Stimulated activated naive B cell treated with anti-CD40 and anti-IgM and Interleukin-4, amounts not matched to agents 10 μg/mL and 1 μg/mL and 100 μg/mL, for 72 hours (primary cell): Measurements from ENCODE around the gene IFIT3.
A peak's percentile ranks its signal among the peaks of the same experiment; 100 is the strongest.
"Not testable (repeated sequence)": the region's sequence is repeated elsewhere in the genome, so short reads cannot be mapped to it uniquely, and the experiment has no call there.

Experiments
- ATAC-seq, 2 donors: fragments of 150-1000 bp; cut with Tn5 transposase; replicated peaks; 2 replicates each; pipeline ENCODE4 v1.10.0; 2021; ENCODE audit warnings: moderate library complexity in 1 of 2
- DNase-seq: peaks from one replicate; pipeline ENCODE4 v3.0.0; 2021
- H3K27ac Mint-ChIP-seq: one replicate; pipeline ENCODE4 v1.8.0; 2022; ENCODE audit warnings: mild to moderate bottlenecking, mixed read lengths
- H3K27me3 Mint-ChIP-seq, 2 donors: one replicate each; pipeline ENCODE4 v1.8.0; 2022; ENCODE audit warnings: mixed read lengths in 2 of 2
- H3K36me3 Mint-ChIP-seq, 2 donors: one replicate each; pipeline ENCODE4 v1.8.0; 2022; ENCODE audit warnings: mixed read lengths in 2 of 2, mild to moderate bottlenecking in 1 of 2
- H3K4me1 Mint-ChIP-seq, 2 donors: one replicate each; pipeline ENCODE4 v1.8.0; 2022; ENCODE audit warnings: mixed read lengths in 2 of 2, mild to moderate bottlenecking in 1 of 2
- H3K4me3 Mint-ChIP-seq, 2 donors: one replicate each; pipeline ENCODE4 v1.8.0; 2022; ENCODE audit warnings: mild to moderate bottlenecking in 2 of 2, mixed read lengths in 2 of 2, moderate library complexity in 1 of 2
- H3K9me3 Mint-ChIP-seq, 2 donors: one replicate each; pipeline ENCODE4 v1.8.0; 2022; ENCODE audit warnings: mixed read lengths in 2 of 2, mild to moderate bottlenecking in 1 of 2

Gene IFIT3

GRCh38 chr10:89348975-89349374 lies 21.2 kb downstream of the IFIT3 start:
- Mint-ChIP-seq H3K27ac (no peak overlapping the region), H3K4me1 (peaks cover 30 to 53% of the 10 kb centered on the region in 2 donors), H3K4me3 (no peak overlapping the region), H3K9me3 (peaks cover 0 to 2% of the 10 kb centered on the region in 2 donors), H3K27me3 (no peaks in the 10 kb centered on the region), H3K36me3 (peaks cover 0 to 3% of the 10 kb centered on the region in 2 donors)
- ATAC-seq (no peak), DNase-seq (no peak)

- H3K36me3 Mint-ChIP-seq, H3K4me3 Mint-ChIP-seq, H3K27me3 Mint-ChIP-seq, DNase-seq, H3K9me3 Mint-ChIP-seq: not testable (repeated sequence)
- peak; percentile 19 to 30 for ATAC-seq
- peaks cover 30 to 53% of the 10 kb centered on the region in 2 donors for H3K4me1 Mint-ChIP-seq
- peak overlapping the region; percentile 62 for H3K27ac Mint-ChIP-seq
These were observed 23.0 kb downstream of the IFIT3 start for GRCh38 chr10:89350631-89351315.

- Mint-ChIP-seq H3K9me3 (peaks cover 2 to 5% of the 10 kb centered on the region in 2 donors), H3K4me3 (no peak overlapping the region), H3K27ac (no peak overlapping the region), H3K36me3 (peaks cover 0 to 6% of the 10 kb centered on the region in 2 donors), H3K27me3 (no peaks in the 10 kb centered on the region), H3K4me1 (peaks cover 30 to 50% of the 10 kb centered on the region in 2 donors)
- no peak for DNase-seq
- peak; percentile 79 to 87 for ATAC-seq
These were observed 23.6 kb downstream of the IFIT3 start for GRCh38 chr10:89351412-89351779.

DNA sequence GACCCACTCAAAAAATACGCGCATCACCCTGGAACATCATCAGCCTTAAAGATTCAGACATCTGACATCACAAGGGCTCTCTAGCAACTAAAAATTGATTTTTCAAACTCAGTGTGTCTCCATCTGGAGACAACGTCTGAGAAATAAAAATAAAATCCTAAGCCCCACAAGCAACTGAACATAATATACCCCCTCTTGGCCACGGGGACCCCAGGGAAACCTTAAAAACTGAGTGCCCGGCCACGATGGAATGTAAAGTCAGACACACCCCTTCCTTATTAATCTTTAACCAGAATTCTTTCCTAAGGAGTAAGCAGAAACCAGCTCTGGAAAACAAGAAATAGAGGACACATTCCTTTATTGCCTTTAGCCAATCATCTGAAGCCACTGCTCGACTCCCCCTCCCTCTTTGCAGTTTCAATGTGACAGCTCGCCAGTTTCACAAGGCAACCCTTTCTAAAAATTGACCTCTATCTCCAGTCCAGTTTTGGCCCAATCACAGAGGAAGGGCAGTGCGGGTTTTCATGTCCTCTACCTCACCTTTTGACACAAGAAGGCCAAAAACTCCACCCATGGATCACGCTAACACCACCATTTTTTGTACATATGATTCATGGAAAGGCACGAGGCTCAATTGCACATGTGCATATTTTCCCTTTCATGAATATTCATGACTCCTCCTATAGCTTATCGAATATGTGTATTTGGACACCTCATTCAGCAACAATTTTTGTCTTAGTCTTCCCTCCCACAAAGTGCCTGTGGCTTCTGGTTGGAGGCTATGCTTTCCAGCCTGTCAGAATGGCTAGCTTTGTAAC lies 24.2 kb downstream of the IFIT3 start:
- H3K4me1 Mint-ChIP-seq, result peaks cover 27 to 45% of the 10 kb centered on the region in 2 donors
- peaks cover 2 to 5% of the 10 kb centered on the region in 2 donors for H3K9me3 Mint-ChIP-seq
- H3K36me3 Mint-ChIP-seq, result peaks cover 0 to 6% of the 10 kb centered on the region in 2 donors
- H3K27ac Mint-ChIP-seq, result peak overlapping the region; percentile 20
- H3K4me3 Mint-ChIP-seq, result no peak overlapping the region
- ATAC-seq (no peak), DNase-seq (no peak)
- H3K27me3 Mint-ChIP-seq, result no peaks in the 10 kb centered on the region

GRCh38 chr10:89352802-89353201 lies 25.0 kb downstream of the IFIT3 start:
- Mint-ChIP-seq H3K36me3 (peaks cover 0 to 6% of the 10 kb centered on the region in 2 donors), H3K27me3 (no peaks in the 10 kb centered on the region), H3K4me3 (no peak overlapping the region), H3K4me1 (peaks cover 22 to 36% of the 10 kb centered on the region in 2 donors), H3K27ac (no peak overlapping the region), H3K9me3 (peaks cover 2 to 5% of the 10 kb centered on the region in 2 donors)
- ATAC-seq, result no peak
- no peak for DNase-seq

DNA sequence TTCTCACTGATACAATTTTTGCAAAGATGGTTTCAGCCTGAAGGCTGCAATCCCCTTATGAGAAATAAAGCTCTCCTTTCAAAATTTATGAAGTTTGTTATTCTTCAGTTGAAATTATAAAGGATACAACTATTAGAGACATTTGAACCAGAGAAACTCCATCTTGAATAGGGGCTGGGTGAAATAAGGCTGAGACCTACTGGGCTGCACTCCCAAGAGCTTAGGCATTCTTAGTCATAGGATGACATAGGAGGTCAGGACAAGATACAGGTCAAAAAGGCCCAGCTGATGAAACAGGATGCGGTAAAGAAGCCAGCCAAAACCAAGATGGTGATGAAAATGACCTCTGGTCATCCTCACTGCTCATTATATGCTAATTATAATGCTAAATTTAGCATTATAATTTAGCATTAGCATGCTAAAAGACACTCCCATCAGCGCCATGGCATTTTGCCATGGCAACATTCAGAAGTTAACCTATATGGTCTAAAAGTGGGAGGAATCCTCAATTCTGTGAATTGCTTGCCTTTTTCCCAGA lies 27.7 kb downstream of the IFIT3 start:
- Mint-ChIP-seq H3K27ac (no peak overlapping the region), H3K4me1 (peaks cover 10 to 17% of the 10 kb centered on the region in 2 donors), H3K36me3 (peaks cover 0 to 6% of the 10 kb centered on the region in 2 donors), H3K9me3 (peaks cover 2 to 5% of the 10 kb centered on the region in 2 donors), H3K4me3 (no peak overlapping the region), H3K27me3 (no peaks in the 10 kb centered on the region)
- no peak for ATAC-seq
- no peak for DNase-seq

DNA sequence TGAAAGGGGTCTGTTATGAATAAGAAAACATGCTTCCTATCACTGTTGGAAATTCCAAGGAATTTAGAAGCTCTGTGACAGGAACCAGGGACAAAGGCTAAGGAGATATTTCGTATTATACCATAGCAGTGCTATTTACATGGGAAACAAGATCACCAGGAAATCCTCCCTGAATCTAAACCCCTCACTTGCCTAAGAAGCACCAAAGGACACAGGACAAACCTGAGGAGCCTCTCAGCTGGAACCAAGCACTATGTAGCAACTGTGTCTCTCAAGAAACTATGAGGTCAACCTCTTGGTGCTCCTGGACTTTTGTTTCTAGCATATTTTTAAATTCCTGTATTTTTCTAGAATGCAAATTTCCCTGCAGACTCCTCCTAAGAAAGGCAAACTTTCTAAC lies 29.3 kb downstream of the IFIT3 start:
- peaks cover 1 to 3% of the 10 kb centered on the region in 2 donors for H3K4me1 Mint-ChIP-seq
- no peak overlapping the region for H3K4me3 Mint-ChIP-seq

DNA sequence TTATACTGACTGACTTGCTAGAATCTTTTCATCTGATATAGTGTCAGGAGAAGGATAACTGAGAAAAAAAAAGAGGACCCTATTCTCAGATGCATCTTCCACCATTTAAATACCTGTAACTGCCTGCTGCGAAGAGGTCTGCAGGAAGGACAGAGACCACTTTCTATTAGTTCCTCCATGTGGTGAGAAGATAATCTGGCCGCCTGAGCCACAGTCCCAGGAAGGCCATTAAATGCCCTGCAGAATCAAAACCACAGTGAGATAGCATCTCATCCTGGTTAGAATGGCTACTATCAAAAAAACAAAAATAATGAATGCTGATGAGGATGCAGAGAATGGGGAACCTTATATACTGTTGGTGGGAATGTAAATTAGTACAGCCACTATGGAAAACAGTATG lies 30.2 kb downstream of the IFIT3 start:
- Mint-ChIP-seq H3K9me3 (peaks cover 2 to 5% of the 10 kb centered on the region in 2 donors), H3K27ac (no peak overlapping the region), H3K36me3 (peaks cover 0 to 6% of the 10 kb centered on the region in 2 donors), H3K4me1 (no peaks in the 10 kb centered on the region), H3K4me3 (no peak overlapping the region), H3K27me3 (peaks cover 0 to 4% of the 10 kb centered on the region in 2 donors)
- no peak for DNase-seq
- no peak for ATAC-seq

More for the DNA sequence above, 29.3 kb downstream of the IFIT3 start:
- Mint-ChIP-seq H3K36me3 (peaks cover 0 to 6% of the 10 kb centered on the region in 2 donors), H3K27ac (no peak overlapping the region), H3K27me3 (peaks cover 0 to 4% of the 10 kb centered on the region in 2 donors), H3K9me3 (peaks cover 2 to 5% of the 10 kb centered on the region in 2 donors)
- DNase-seq (no peak), ATAC-seq (no peak)

DNA sequence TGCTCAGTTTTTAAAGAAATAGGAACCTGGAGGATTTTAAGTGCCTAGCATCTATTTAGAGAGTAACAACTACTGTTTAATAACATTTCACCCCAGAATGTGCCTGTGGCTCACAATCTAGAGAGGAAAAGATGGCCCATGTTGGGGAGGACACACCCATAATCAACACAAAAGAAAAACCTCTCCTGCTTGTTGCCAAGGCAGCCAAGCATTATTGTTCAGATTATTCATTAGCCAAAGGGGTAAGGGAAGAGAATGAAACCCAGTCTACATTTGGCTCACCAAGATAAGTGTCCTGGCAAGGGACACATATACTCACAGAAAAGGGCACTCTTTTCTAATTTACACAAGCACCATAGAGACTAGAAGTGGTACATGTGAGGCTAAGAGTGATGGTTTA lies 32.4 kb downstream of the IFIT3 start:
- Mint-ChIP-seq H3K36me3 (no peaks in the 10 kb centered on the region), H3K27me3 (peaks cover 0 to 4% of the 10 kb centered on the region in 2 donors), H3K4me1 (peaks cover 3 to 11% of the 10 kb centered on the region in 2 donors), H3K9me3 (no peaks in the 10 kb centered on the region), H3K4me3 (no peak overlapping the region), H3K27ac (no peak overlapping the region)
- DNase-seq (no peak), ATAC-seq (no peak)

DNA sequence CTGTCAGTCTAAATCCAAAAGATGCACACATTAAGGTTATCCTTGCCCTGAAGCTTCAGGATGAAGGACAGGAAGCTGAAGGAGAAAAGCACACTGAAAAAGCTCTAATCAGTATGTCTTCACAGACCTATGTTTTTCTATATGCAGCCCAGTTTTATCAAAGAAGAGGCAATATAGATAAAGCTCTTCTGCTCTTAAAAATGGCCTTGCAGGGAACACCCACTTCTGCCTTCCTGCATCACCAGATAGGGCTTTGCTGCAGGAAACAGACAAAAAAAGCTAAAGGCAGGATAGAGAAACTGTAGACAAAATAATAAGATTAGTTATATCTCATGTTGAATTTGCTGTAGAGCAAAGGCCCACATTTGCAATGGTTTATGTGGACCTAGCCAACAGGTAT lies 35.1 kb downstream of the IFIT3 start:
- H3K4me1 Mint-ChIP-seq, result peaks cover 5 to 11% of the 10 kb centered on the region in 2 donors
- peaks cover 0 to 4% of the 10 kb centered on the region in 2 donors for H3K27me3 Mint-ChIP-seq
- ATAC-seq (no peak), DNase-seq (no peak)
- no peak overlapping the region for H3K27ac Mint-ChIP-seq
- no peaks in the 10 kb centered on the region for H3K9me3 Mint-ChIP-seq
- H3K4me3 Mint-ChIP-seq, result no peak overlapping the region
- no peaks in the 10 kb centered on the region for H3K36me3 Mint-ChIP-seq

GRCh38 chr10:89363729-89364442 lies 36.1 kb downstream of the IFIT3 start:
- ATAC-seq (peak; percentile 63 to 67), DNase-seq (no peak)
- H3K36me3 Mint-ChIP-seq, result no peaks in the 10 kb centered on the region
- H3K4me1 Mint-ChIP-seq, result peaks cover 5 to 11% of the 10 kb centered on the region in 2 donors
- peaks cover 0 to 4% of the 10 kb centered on the region in 2 donors for H3K27me3 Mint-ChIP-seq
- no peaks in the 10 kb centered on the region for H3K9me3 Mint-ChIP-seq
- H3K4me3 Mint-ChIP-seq, result no peak overlapping the region
- no peak overlapping the region for H3K27ac Mint-ChIP-seq

GRCh38 chr10:89364531-89364930 lies 36.7 kb downstream of the IFIT3 start:
- no peaks in the 10 kb centered on the region for H3K9me3 Mint-ChIP-seq
- DNase-seq, result no peak
- no peak overlapping the region for H3K4me3 Mint-ChIP-seq
- no peak for ATAC-seq
- H3K4me1 Mint-ChIP-seq, result peaks cover 8 to 14% of the 10 kb centered on the region in 2 donors
- H3K36me3 Mint-ChIP-seq, result no peaks in the 10 kb centered on the region
- no peak overlapping the region for H3K27ac Mint-ChIP-seq
- H3K27me3 Mint-ChIP-seq, result peaks cover 0 to 4% of the 10 kb centered on the region in 2 donors

- Mint-ChIP-seq H3K4me1 (peaks cover 8 to 16% of the 10 kb centered on the region in 2 donors), H3K36me3 (no peaks in the 10 kb centered on the region), H3K27me3 (no peaks in the 10 kb centered on the region), H3K4me3 (no peak overlapping the region), H3K9me3 (no peaks in the 10 kb centered on the region), H3K27ac (no peak overlapping the region)
- DNase-seq (no peak), ATAC-seq (no peak)
These were observed 39.7 kb downstream of the IFIT3 start for GRCh38 chr10:89367529-89367928.

DNA sequence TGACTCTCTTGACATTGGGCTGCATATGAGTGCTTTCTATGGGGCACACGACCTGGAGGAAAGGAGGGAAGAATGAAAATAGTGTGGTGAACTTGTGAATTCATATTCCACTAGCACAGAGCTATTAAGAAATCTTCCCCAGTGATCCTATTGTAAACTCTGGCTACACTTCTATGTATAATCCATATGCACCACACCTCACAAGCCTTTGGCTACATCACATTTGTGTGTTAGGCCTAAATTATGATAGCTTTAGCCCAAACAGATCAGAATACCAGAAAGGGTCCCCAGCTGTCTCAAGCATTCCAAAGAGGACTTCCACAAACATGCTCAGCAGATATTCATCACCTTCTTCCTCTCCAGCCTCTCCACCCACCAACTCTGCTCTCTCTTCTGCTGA lies 40.3 kb downstream of the IFIT3 start:
- ATAC-seq, result no peak
- H3K4me1 Mint-ChIP-seq, result peaks cover 8 to 16% of the 10 kb centered on the region in 2 donors
- H3K27ac Mint-ChIP-seq, result no peak overlapping the region
- no peak overlapping the region for H3K4me3 Mint-ChIP-seq
- H3K27me3 Mint-ChIP-seq, result no peaks in the 10 kb centered on the region
- DNase-seq, result no peak
- no peaks in the 10 kb centered on the region for H3K36me3 Mint-ChIP-seq
- H3K9me3 Mint-ChIP-seq, result no peaks in the 10 kb centered on the region
